AG04449 (cell line): ENCODE data around the gene CDK6.

ENCODE experiments used
- CTCF ChIA-PET: fragments of 350-600 bp; formaldehyde crosslinking; extraction: SDS; loops from one replicate; lab custom pipeline; 2021; ENCODE audit warnings: antibody characterized with exemption; lab: Yijun Ruan, JAX
- POLR2A ChIA-PET: fragments of 400-600, 350-600 bp; formaldehyde crosslinking; extraction: SDS; loops from one replicate; lab custom pipeline; 2020; ENCODE audit warnings: antibody characterized with exemption, inconsistent platforms; lab: Yijun Ruan, JAX
- DNase-seq: peaks from one replicate; pipeline ENCODE4 v3.0.0-alpha.2; 2010; ENCODE audit warnings: low read depth, low spot score
- H3K4me3 ChIP-seq: 2 replicates; pipeline ENCODE4 v1.5.1; 2011; ENCODE audit warnings: low read depth, mild to moderate bottlenecking, control low read depth, low read length
- TF ChIP-seq, protein P1 (sequence below): IDR thresholded peaks from one replicate; pipeline ENCODE4 v1.5.1; 2011; ENCODE audit warnings: mild to moderate bottlenecking, moderate library complexity, low read length, control low read depth, inconsistent platforms; ENCODE audit not compliant: insufficient read depth; ENCODE audit errors: missing control alignments

The CDK6 gene

DNA sequence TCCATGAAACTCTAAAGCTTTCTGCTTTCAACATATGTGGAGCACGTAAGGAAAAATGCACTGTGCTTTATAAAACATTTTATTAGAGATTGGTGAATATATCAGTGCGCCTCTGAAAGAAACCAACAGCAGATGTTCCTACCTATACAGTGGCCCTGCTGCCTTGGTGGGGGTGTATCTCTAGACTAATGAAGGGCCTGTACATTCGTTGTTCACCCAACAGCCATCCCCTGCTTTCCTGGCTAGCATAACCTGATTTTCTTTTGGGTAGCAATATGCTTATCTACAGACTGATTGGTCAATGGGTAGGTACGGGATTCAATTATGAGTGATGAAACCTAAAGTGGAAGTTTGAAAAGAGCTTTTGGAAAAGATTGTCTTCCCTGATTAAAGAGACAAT lies 126.5 kb downstream of the CDK6 start:
- H3K4me3 ChIP-seq = no peak overlapping the region
- DNase-seq = no peak
- TF ChIP-seq, protein P1, sequence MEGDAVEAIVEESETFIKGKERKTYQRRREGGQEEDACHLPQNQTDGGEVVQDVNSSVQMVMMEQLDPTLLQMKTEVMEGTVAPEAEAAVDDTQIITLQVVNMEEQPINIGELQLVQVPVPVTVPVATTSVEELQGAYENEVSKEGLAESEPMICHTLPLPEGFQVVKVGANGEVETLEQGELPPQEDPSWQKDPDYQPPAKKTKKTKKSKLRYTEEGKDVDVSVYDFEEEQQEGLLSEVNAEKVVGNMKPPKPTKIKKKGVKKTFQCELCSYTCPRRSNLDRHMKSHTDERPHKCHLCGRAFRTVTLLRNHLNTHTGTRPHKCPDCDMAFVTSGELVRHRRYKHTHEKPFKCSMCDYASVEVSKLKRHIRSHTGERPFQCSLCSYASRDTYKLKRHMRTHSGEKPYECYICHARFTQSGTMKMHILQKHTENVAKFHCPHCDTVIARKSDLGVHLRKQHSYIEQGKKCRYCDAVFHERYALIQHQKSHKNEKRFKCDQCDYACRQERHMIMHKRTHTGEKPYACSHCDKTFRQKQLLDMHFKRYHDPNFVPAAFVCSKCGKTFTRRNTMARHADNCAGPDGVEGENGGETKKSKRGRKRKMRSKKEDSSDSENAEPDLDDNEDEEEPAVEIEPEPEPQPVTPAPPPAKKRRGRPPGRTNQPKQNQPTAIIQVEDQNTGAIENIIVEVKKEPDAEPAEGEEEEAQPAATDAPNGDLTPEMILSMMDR = no peak
- ChIA-PET CTCF (interaction anchor here (1.3 to 1.8 kb wide), 2 partner anchors 10 to 12 kb away, joined by 3 to 4 read pairs; no protein-coding TSS in a partner anchor), POLR2A (no interaction called here)

DNA sequence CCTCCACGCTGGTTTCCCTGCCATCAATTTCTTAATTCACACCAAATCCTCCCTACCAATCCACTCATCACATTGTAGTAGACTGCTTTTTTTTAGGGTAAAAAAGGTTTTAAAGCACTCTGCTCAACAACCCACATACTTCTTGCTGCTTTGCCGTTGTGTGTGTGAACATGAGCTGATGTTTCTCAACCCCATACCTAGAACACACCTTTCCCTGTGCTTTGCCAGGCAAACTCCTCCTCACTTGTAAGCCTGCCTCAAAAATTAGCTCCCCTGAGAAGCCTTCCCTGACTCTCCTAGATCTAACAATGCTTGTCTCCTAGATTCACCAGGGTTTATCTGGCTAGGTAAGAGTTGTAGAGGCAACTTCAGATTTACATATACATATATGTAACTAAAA lies 127.2 kb downstream of the CDK6 start:
- TF ChIP-seq, protein P1 = no peak
- DNase-seq = no peak
- H3K4me3 ChIP-seq = no peak overlapping the region
- CTCF ChIA-PET = no interaction called here
- POLR2A ChIA-PET = no interaction called here

- TF ChIP-seq, protein P1 = no peak
- no peak for DNase-seq
- ChIA-PET CTCF (no interaction called here), POLR2A (no interaction called here)
- no peak overlapping the region for H3K4me3 ChIP-seq
These were observed 128.0 kb downstream of the CDK6 start for GRCh38 chr7:92708111-92709042.

- TF ChIP-seq, protein P1 = no peak
- ChIA-PET CTCF (no interaction called here), POLR2A (no interaction called here)
- no peak for DNase-seq
- no peak overlapping the region for H3K4me3 ChIP-seq
These were observed 128.9 kb downstream of the CDK6 start for GRCh38 chr7:92707435-92707834.

GRCh38 chr7:92706563-92706962 lies 129.8 kb downstream of the CDK6 start:
- no peak overlapping the region for H3K4me3 ChIP-seq
- TF ChIP-seq, protein P1 = no peak
- POLR2A ChIA-PET = no interaction called here
- DNase-seq = no peak
- CTCF ChIA-PET = no interaction called here

DNA sequence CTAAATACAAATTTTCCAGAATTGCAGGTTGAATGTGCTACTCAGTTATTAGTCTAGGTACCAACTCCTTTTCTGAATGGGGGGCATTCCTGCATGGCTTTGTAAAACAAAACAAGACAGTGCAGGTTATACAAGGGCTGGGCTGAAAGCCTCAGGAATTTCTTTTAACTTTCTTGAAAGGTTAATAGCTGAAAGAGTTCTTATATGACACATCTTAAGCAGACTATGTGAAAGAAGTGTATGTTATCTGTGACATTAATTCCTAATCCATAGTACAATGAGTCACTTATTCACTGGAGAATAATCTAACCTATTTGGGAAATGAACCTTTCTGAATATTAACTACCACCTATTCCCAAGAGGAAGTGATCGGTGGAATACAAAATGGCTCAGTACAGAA lies 130.5 kb downstream of the CDK6 start:
- ChIA-PET CTCF (interaction anchor here (1.0 kb wide), 1 partner anchor 10 kb away, joined by 3 read pairs; no protein-coding TSS in a partner anchor), POLR2A (no interaction called here)
- TF ChIP-seq, protein P1 = no peak
- no peak for DNase-seq
- no peak overlapping the region for H3K4me3 ChIP-seq
